HepG2 (cell line): ENCODE data around the gene PHKG2. TPM values are rescaled to one million over a fixed set of nuclear protein-coding genes. Genes with fewer than 3 reads are reported as not detected.

Source experiments
- ATAC-seq: fragments of 200-7000 bp; cut with Tn5 transposase; 3 replicates; pipeline ENCODE4 v1.9.1; 2020; ENCODE audit warnings: mild to moderate bottlenecking, moderate library complexity
- BruUV-seq: library from RNA; stranded (reverse); fragments of 400-500 nt; replicated peaks from 2 replicates; lab custom pipeline; 2021; lab: Mats Ljungman, UMichigan
- CTCF ChIA-PET: fragments of 300-600 bp; formaldehyde crosslinking; extraction: SDS; loops from one replicate; lab custom pipeline; 2021; ENCODE audit warnings: low total read pairs, inconsistent platforms, low intra/inter-chr PET ratio; lab: Yijun Ruan, JAX
- POLR2A ChIA-PET: fragments of 350-600 bp; sonication (Branson Sonifier 250); formaldehyde crosslinking; loops from one replicate; lab custom pipeline; 2020; ENCODE audit warnings: antibody characterized with exemption, inconsistent platforms; lab: Yijun Ruan, JAX
- DNase-seq: peaks from one replicate; pipeline ENCODE4 v3.0.0-alpha.2; 2015; ENCODE audit warnings: low spot score
- FAIRE-seq: peaks from 3 replicates; lab custom pipeline; 2011; peaks lifted over from hg19 to GRCh38; lab: Jason Lieb, UNC
- H2AFZ ChIP-seq: one replicate; pipeline ENCODE4 v1.6.1; 2011; ENCODE audit warnings: low read length, inconsistent platforms
- H3K27ac ChIP-seq: fragments of 300-600 bp; 3 replicates; pipeline ENCODE4 v1.8.0; 2011; ENCODE audit warnings: mixed run types, mild to moderate bottlenecking, mixed read lengths, low read length, inconsistent platforms; ENCODE audit not compliant: insufficient read depth; ENCODE audit errors: extremely low read length
- H3K27me3 ChIP-seq, 2 experiments: fragments of 200-600 bp in 1 of 2; 2 replicates in 1 of 2; 3 replicates in 1 of 2; pipeline versions ENCODE4 v1.6.0 to v1.8.0; 2011; ENCODE audit warnings: low read length in 2 of 2, mild to moderate bottlenecking in 2 of 2, moderate library complexity in 2 of 2, inconsistent platforms in 1 of 2; ENCODE audit not compliant: insufficient read depth in 2 of 2, control insufficient read depth in 1 of 2
- H3K36me3 ChIP-seq, 2 experiments: fragments of 200-600 bp in 1 of 2; replicated peaks in 1 of 2; 2 replicates in 1 of 2; 3 replicates in 1 of 2; pipeline versions ENCODE4 v1.5.1 to v1.8.0; 2011; ENCODE audit warnings: low read length in 2 of 2, inconsistent platforms in 1 of 2; ENCODE audit not compliant: insufficient read depth in 2 of 2, control insufficient read depth in 1 of 2
- H3K4me1 ChIP-seq: 2 replicates; pipeline ENCODE4 v1.5.1; 2012; ENCODE audit warnings: low read length, inconsistent platforms; ENCODE audit not compliant: insufficient read depth
- H3K4me2 ChIP-seq: 2 replicates; pipeline ENCODE4 v1.6.0; 2011; ENCODE audit warnings: low read depth, low read length, inconsistent platforms
- H3K4me3 ChIP-seq, 3 experiments: fragments of 200-600 bp in 1 of 3; sonication (generic), shearing (Covaris generic) in 1 of 3; replicated peaks in 1 of 3; 2 replicates each; pipeline ENCODE4 v1.5.1; 2011 to 2016; ENCODE audit warnings: low read length in 3 of 3, inconsistent platforms in 2 of 3, low read depth in 2 of 3, mild to moderate bottlenecking in 2 of 3, control low read depth in 1 of 3, mixed read lengths in 1 of 3; ENCODE audit not compliant: insufficient read depth in 1 of 3
- H3K79me2 ChIP-seq: one replicate; pipeline ENCODE4 v1.6.1; 2011; ENCODE audit warnings: low read length, inconsistent platforms; ENCODE audit not compliant: insufficient read depth
- H3K9ac ChIP-seq: 2 replicates; pipeline ENCODE4 v1.6.0; 2011; ENCODE audit warnings: mild to moderate bottlenecking, low read depth, low read length, inconsistent platforms; ENCODE audit not compliant: insufficient read depth
- H3K9me3 ChIP-seq: 2 replicates; pipeline ENCODE4 v1.5.1; 2012; ENCODE audit warnings: mild to moderate bottlenecking, low read length
- H4K20me1 ChIP-seq: 2 replicates; pipeline ENCODE4 v1.6.0; 2011; ENCODE audit warnings: inconsistent platforms, mild to moderate bottlenecking, low read length, moderate library complexity; ENCODE audit not compliant: insufficient read depth
- ELF1 ChIP-seq: sonication (generic); formaldehyde crosslinking; IDR thresholded peaks from 2 replicates; pipeline ENCODE4 v1.4.0; 2020; ENCODE audit warnings: missing genetic modification reagents
- HINFP ChIP-seq: sonication (generic); formaldehyde crosslinking; IDR thresholded peaks from 2 replicates; pipeline ENCODE4 v1.4.0; 2020; ENCODE audit warnings: low read depth, mild to moderate bottlenecking, missing genetic modification reagents
- HOXA9 ChIP-seq: sonication (generic); formaldehyde crosslinking; IDR thresholded peaks from 2 replicates; pipeline ENCODE4 v1.8.1; 2022; ENCODE audit warnings: missing genetic modification reagents, mild to moderate bottlenecking, moderate library complexity, borderline replicate concordance
- KDM5A ChIP-seq: fragments of 200-600 bp; sonication (generic); IDR thresholded peaks from 2 replicates; pipeline ENCODE4 v1.7.0; 2018; ENCODE audit warnings: antibody characterized with exemption, mild to moderate bottlenecking, low read length, borderline replicate concordance
- SP5 ChIP-seq: IDR thresholded peaks from 2 replicates; pipeline ENCODE4 v1.6.1; 2016; ENCODE audit warnings: low read depth, borderline replicate concordance
- THAP7 ChIP-seq: sonication (generic); formaldehyde crosslinking; IDR thresholded peaks from 2 replicates; pipeline ENCODE4 v1.8.1; 2023; ENCODE audit warnings: mild to moderate bottlenecking, missing genetic modification reagents
- UBTF ChIP-seq: sonication (generic); formaldehyde crosslinking; IDR thresholded peaks from 2 replicates; pipeline ENCODE4 v1.4.0; 2020; ENCODE audit warnings: mild to moderate bottlenecking, missing genetic modification reagents
- YEATS4 ChIP-seq: sonication (generic); formaldehyde crosslinking; IDR thresholded peaks from 2 replicates; pipeline ENCODE4 v1.4.0; 2020; ENCODE audit warnings: missing genetic modification reagents, borderline replicate concordance
- ZUFSP ChIP-seq: sonication (generic); formaldehyde crosslinking; IDR thresholded peaks from 2 replicates; pipeline ENCODE4 v1.9.0; 2021; ENCODE audit warnings: missing genetic modification reagents, mild to moderate bottlenecking, borderline replicate concordance
- WGBS: methylation state at CpG from one replicate; pipeline ENCODE4 v1.1.6; 2017; ENCODE audit warnings: low lambda C conversion rate; 5-methylcytosine and 5-hydroxymethylcytosine counted together
- in situ Hi-C: cut with HindIII; loops from 2 replicates; pipeline ENCODE4 v1.10.0; 2017; ENCODE audit warnings: low pct_unique_long_range_greater_than_20kb; ENCODE audit not compliant: extremely low pct_ligation_motif_present
- intact Hi-C: fragments of 100-400 bp; cut with micrococcal nuclease; formaldehyde crosslinking; loops from one replicate; pipeline ENCODE4 v1.10.0; 2022; ENCODE audit not compliant: unreplicated experiment
- polyA plus RNA-seq, 8 experiments: library from polyadenylated mRNA; depleted of rRNA in 3 of 8; stranded (reverse) in 7 of 8; unstranded in 1 of 8; fragments of >200 nt; fragmentation: Illumina TruSeq in 4 of 8; extraction: Trizol in 4 of 8; gene quantifications; 2 replicates each; pipeline versions ENCODE4 v1.2.1 to v1.2.3, GENCODE V29; 2011 to 2016; ENCODE audit warnings: low read depth in 4 of 8, missing spikeins in 1 of 8, mixed read lengths in 1 of 8; ENCODE audit not compliant: insufficient read depth in 1 of 8
- total RNA-seq, 5 experiments: library from RNA; depleted of rRNA; stranded (reverse); fragments of >200 nt; fragmentation: Illumina TruSeq; extraction: Trizol; gene quantifications; 2 replicates each; pipeline ENCODE4 v1.2.3, GENCODE V29; 2016; ENCODE audit warnings: low read depth in 1 of 5
- TF ChIP-seq, protein P1 (sequence below): IDR thresholded peaks from 2 replicates; pipeline ENCODE4 v1.6.1; 2016; ENCODE audit warnings: missing compliant biosample characterization, missing genetic modification reagents, borderline replicate concordance
- TF ChIP-seq, protein P2 (sequence below), 2 experiments: fragments of 450-650 bp in 1 of 2; sonication (generic) in 1 of 2; formaldehyde crosslinking; IDR thresholded peaks; 2 replicates each; pipeline versions ENCODE4 v1.5.0 to v1.8.0; 2020 to 2022; ENCODE audit warnings: mild to moderate bottlenecking in 1 of 2, missing genetic modification reagents in 1 of 2
- TF ChIP-seq, protein P3 (sequence below): sonication (generic); formaldehyde crosslinking; IDR thresholded peaks from 2 replicates; pipeline ENCODE4 v1.4.0; 2020; ENCODE audit warnings: mild to moderate bottlenecking, missing genetic modification reagents

The PHKG2 gene
- total and polyA plus RNA-seq, 2 of the 13 experiments (the other 11 are each of a cell fraction or from before 2014, with no cell fraction given), result 37.4 to 42.1 TPM

DNA sequence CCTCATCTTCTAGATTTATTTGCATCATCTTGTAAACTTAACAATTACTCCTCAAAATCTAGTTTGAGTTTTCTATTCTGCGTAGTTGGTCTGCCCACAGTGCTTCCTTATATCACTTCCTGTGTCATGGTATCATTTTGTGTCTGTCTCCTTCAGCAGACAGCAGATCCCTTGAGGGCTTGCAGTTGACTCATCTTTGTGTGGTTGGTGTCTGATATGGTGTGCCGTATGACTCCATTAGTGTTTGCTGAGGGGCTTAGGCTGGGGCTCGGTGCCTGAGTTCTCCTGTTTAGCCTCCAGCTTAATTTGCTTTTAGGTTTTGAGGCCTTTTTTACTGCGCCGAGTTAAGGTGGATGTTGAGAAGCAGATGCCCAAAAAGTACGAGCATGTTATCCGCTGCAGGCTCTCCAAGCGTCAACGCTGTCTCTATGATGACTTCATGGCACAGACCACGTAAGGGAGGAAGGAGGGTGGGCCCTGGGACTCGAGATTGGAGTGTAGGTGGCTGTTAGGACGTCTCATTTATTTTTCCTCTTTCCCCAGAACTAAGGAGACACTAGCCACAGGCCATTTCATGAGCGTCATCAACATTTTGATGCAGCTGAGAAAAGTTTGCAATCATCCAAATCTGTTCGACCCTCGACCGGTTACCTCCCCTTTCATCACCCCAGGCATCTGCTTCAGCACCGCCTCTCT lies 32.3 kb upstream of the PHKG2 start (continued):
- TF ChIP-seq HINFP (CRISPR knock-in tag) (no peak), ZUFSP (CRISPR knock-in tag) (no peak), HOXA9 (no peak), KDM5A (no peak)

- WGBS, result 98% methylated on average over 11 of the region's 11 CpGs
- Histone ChIP-seq H4K20me1 (no peaks in the 10 kb centered on the region; the same call in 1 of the 2 replicates), H3K9me3 (no peaks in the 10 kb centered on the region), H3K36me3 (peaks cover 69 to 94% of the 10 kb centered on the region in 2 experiments), H3K4me2 (no peak overlapping the region), H2AFZ (no peak overlapping the region), H3K79me2 (peaks cover 2% of the 10 kb centered on the region), H3K4me1 (peaks cover 8% of the 10 kb centered on the region), H3K27ac (no peak overlapping the region), H3K4me3 (no peak overlapping the region), H3K9ac (no peak overlapping the region), H3K27me3 (no peaks in the 10 kb centered on the region)
- intact Hi-C loops, result no loop called here
- no TSS peak for BruUV-seq
- CTCF ChIA-PET, result no interaction called here
- FAIRE-seq (no peak), ATAC-seq (no peak), DNase-seq (no peak)
- POLR2A ChIA-PET, result interaction anchor here (1.2 kb wide), 1 partner anchor 12 kb away, joined by 3 read pairs; no protein-coding TSS in a partner anchor
- in situ Hi-C loops, result no loop called here
- TF ChIP-seq THAP7 (no peak), YEATS4 (CRISPR knock-in tag) (no peak), SP5 (CRISPR knock-in tag) (no peak), ELF1 (CRISPR knock-in tag) (no peak), UBTF (CRISPR knock-in tag) (no peak)
- TF ChIP-seq, protein P1, sequence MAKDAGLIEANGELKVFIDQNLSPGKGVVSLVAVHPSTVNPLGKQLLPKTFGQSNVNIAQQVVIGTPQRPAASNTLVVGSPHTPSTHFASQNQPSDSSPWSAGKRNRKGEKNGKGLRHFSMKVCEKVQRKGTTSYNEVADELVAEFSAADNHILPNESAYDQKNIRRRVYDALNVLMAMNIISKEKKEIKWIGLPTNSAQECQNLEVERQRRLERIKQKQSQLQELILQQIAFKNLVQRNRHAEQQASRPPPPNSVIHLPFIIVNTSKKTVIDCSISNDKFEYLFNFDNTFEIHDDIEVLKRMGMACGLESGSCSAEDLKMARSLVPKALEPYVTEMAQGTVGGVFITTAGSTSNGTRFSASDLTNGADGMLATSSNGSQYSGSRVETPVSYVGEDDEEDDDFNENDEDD (CRISPR knock-in tag), result no peak
- TF ChIP-seq, protein P2, sequence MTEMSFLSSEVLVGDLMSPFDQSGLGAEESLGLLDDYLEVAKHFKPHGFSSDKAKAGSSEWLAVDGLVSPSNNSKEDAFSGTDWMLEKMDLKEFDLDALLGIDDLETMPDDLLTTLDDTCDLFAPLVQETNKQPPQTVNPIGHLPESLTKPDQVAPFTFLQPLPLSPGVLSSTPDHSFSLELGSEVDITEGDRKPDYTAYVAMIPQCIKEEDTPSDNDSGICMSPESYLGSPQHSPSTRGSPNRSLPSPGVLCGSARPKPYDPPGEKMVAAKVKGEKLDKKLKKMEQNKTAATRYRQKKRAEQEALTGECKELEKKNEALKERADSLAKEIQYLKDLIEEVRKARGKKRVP (CRISPR knock-in tag; IDR thresholded peaks at IDR 0.05), result no peak
- TF ChIP-seq, protein P3, sequence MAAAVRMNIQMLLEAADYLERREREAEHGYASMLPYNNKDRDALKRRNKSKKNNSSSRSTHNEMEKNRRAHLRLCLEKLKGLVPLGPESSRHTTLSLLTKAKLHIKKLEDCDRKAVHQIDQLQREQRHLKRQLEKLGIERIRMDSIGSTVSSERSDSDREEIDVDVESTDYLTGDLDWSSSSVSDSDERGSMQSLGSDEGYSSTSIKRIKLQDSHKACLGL (CRISPR knock-in tag), result no peak
Observed at GRCh38 chr16:30720086-30720485, 28.1 kb upstream of the PHKG2 start.
